CD4-positive, alpha-beta T cell (primary cell): ENCODE results near the gene SPATA9. TPM values are rescaled to one million over a fixed set of nuclear protein-coding genes. Genes with fewer than 3 reads are reported as not detected.
"Not testable (repeated sequence)": the region's sequence is repeated elsewhere in the genome, so short reads cannot be mapped to it uniquely, and the experiment has no call there.

ENCODE experiments used
- ATAC-seq: fragments of 200-7000 bp; cut with Tn5 transposase; one replicate; pipeline ENCODE4 v1.10.0; 2022; ENCODE audit warnings: mild to moderate bottlenecking; ENCODE audit not compliant: poor library complexity
- CTCF ChIA-PET: fragments of 350-600 bp; sonication (Branson Sonifier 250); formaldehyde crosslinking; loops from one replicate; lab custom pipeline; 2021; ENCODE audit warnings: antibody characterized with exemption, inconsistent platforms; lab: Charles Lee
- POLR2A ChIA-PET: fragments of 350-600 bp; sonication (Branson Sonifier 250); formaldehyde crosslinking; loops from one replicate; lab custom pipeline; 2021; ENCODE audit warnings: antibody characterized with exemption, inconsistent platforms; lab: Charles Lee
- DNase-seq, 14 experiments: peaks; one replicate each; pipeline ENCODE4 v3.0.0-alpha.2; 2013 to 2020; ENCODE audit warnings: mixed read lengths in 2 of 14
- H3K27ac ChIP-seq, 2 donors: one replicate each; pipeline versions ENCODE4 v1.5.1 to v1.7.0; 2013; ENCODE audit warnings: low read length in 2 of 2, low read depth in 1 of 2, mild to moderate bottlenecking in 1 of 2
- H3K27me3 ChIP-seq, 2 experiments: 1 replicate in 1 of 2; 2 replicates in 1 of 2; pipeline versions ENCODE4 v1.6.1 to v1.7.0; 2013; ENCODE audit warnings: low read length in 2 of 2, control low read depth in 1 of 2, mild to moderate bottlenecking in 1 of 2, moderate library complexity in 1 of 2; ENCODE audit not compliant: insufficient read depth in 2 of 2, control insufficient read depth in 1 of 2
- H3K36me3 ChIP-seq: one replicate; pipeline ENCODE4 v1.6.1; 2013; ENCODE audit warnings: low read length, control low read depth; ENCODE audit not compliant: insufficient read depth
- H3K4me1 ChIP-seq: one replicate; pipeline ENCODE4 v1.6.1; 2013; ENCODE audit warnings: low read length, control low read depth; ENCODE audit not compliant: insufficient read depth
- H3K4me3 ChIP-seq: one replicate; pipeline ENCODE4 v1.5.1; 2013; ENCODE audit warnings: mild to moderate bottlenecking, low read length, moderate library complexity
- H3K9me3 ChIP-seq, 2 experiments: 1 replicate in 1 of 2; 2 replicates in 1 of 2; pipeline versions ENCODE4 v1.6.1 to v1.7.0; 2013; ENCODE audit warnings: low read length in 2 of 2, mild to moderate bottlenecking in 2 of 2, control low read depth in 1 of 2, moderate library complexity in 1 of 2; ENCODE audit not compliant: control insufficient read depth in 1 of 2, insufficient read depth in 1 of 2
- H3K27ac Mint-ChIP-seq: one replicate; pipeline ENCODE4 v1.8.0; 2020; ENCODE audit warnings: mixed read lengths
- H3K27me3 Mint-ChIP-seq: one replicate; pipeline ENCODE4 v1.8.0; 2021; ENCODE audit warnings: mixed read lengths
- H3K36me3 Mint-ChIP-seq: one replicate; pipeline ENCODE4 v1.8.0; 2021; ENCODE audit warnings: low read depth, mixed read lengths
- H3K4me1 Mint-ChIP-seq: one replicate; pipeline ENCODE4 v1.8.0; 2021; ENCODE audit warnings: low read depth, mixed read lengths
- H3K4me3 Mint-ChIP-seq: one replicate; pipeline ENCODE4 v1.8.0; 2020; ENCODE audit warnings: mild to moderate bottlenecking, mixed read lengths
- H3K9me3 Mint-ChIP-seq: one replicate; pipeline ENCODE4 v1.8.0; 2020; ENCODE audit warnings: mixed read lengths
- intact Hi-C, 2 experiments: fragments of 100-400 bp; cut with DNase I in 1 of 2; cut with micrococcal nuclease in 1 of 2; formaldehyde crosslinking; loops; one replicate each; pipeline versions ENCODE4 v1.15.1 to v1.9.0; 2023 to 2025; cut with DNase I, micrococcal nuclease
- total RNA-seq, 174 experiments: library from RNA in 2 of 174; stranded (reverse) in 2 of 174; gene quantifications; one replicate each; pipeline ENCODE4 v1.2.3 and lab custom pipeline; 2021 to 2026
- TF ChIP-seq, protein P1 (sequence below): fragments of 200-600 bp; IDR thresholded peaks from one replicate; pipeline ENCODE4 v1.8.0; 2022; ENCODE audit warnings: antibody characterized with exemption, mild to moderate bottlenecking

SPATA9 gene
- total RNA-seq, 2 experiments from 2014 or later, result not detected

DNA sequence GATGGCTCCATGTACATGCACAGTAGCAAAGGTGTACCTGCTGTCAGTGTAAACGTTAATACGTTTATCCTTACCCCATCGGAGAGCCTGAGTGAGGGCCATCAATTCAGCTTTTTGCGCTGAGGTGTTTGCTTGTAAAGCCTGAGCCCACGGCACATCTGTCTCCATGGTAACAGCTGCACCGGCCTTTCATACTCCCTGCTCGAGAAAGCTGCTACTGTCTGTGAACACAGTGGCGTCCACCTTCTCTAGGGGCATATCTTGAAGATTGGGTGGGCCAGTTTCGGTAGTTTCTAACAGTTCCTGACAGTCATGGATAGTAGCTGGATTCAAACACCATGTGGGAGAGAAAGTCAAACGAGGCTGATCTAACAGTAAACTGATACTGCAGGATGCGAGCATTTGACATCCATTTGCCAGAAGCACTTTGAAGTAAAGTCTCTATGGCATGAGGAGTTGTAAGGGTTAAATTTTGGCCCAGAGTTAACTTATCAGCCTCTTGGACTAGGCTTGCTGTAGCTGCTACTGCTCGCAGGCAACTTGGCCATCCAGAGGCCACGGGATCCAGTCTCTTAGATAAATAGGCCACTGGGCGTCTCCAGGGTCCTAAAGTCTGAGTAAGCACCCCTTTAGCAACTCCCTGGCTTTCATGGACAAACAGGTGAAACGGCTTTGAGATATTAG, 27.3 kb upstream of the SPATA9 start:
- intact Hi-C loops, result no loop called here
- no peaks in the 10 kb centered on the region for H3K4me1 Mint-ChIP-seq

DNA sequence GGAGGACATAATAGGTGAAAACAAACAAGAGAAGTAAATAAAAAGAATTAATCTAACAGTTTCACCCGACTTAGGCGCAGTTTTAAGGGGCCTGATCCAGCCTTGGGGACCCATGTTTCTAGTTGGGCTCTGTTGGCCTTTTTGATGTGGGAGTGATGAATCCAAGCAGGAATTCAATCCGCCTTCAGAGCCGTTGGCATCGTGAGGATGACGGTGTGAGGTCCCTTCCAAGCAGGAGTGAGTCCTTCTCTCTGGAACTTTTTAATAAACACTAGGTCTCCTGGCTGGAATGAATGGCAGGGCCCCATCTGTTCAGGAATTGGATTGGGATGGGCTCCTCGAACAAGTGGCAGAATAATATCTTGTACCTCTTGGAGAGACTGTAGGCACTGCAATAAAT, 26.1 kb upstream of the SPATA9 start:
- DNase-seq (no peak), ATAC-seq (no peak)
- Histone ChIP-seq H3K9me3 (no peaks in the 10 kb centered on the region), H3K27ac (no peak overlapping the region), H3K36me3 (no peaks in the 10 kb centered on the region), H3K27me3 (no peaks in the 10 kb centered on the region), H3K4me1 (no peaks in the 10 kb centered on the region), H3K4me3 (no peak overlapping the region)
- no peaks in the 10 kb centered on the region for H3K9me3 Mint-ChIP-seq
- no peaks in the 10 kb centered on the region for H3K36me3 Mint-ChIP-seq
- ChIA-PET POLR2A (no interaction called here), CTCF (interaction anchor here (0.9 kb wide), 1 partner anchor 9 kb away, joined by 3 read pairs; no protein-coding TSS in a partner anchor)
- no peaks in the 10 kb centered on the region for H3K27me3 Mint-ChIP-seq
- no peaks in the 10 kb centered on the region for H3K4me1 Mint-ChIP-seq
- no peak overlapping the region for H3K27ac Mint-ChIP-seq
- intact Hi-C loops, result no loop called here
- H3K4me3 Mint-ChIP-seq, result no peak overlapping the region
- TF ChIP-seq, protein P1, sequence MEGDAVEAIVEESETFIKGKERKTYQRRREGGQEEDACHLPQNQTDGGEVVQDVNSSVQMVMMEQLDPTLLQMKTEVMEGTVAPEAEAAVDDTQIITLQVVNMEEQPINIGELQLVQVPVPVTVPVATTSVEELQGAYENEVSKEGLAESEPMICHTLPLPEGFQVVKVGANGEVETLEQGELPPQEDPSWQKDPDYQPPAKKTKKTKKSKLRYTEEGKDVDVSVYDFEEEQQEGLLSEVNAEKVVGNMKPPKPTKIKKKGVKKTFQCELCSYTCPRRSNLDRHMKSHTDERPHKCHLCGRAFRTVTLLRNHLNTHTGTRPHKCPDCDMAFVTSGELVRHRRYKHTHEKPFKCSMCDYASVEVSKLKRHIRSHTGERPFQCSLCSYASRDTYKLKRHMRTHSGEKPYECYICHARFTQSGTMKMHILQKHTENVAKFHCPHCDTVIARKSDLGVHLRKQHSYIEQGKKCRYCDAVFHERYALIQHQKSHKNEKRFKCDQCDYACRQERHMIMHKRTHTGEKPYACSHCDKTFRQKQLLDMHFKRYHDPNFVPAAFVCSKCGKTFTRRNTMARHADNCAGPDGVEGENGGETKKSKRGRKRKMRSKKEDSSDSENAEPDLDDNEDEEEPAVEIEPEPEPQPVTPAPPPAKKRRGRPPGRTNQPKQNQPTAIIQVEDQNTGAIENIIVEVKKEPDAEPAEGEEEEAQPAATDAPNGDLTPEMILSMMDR, result no peak

More for the DNA sequence above, 27.3 kb upstream of the SPATA9 start:
- ATAC-seq (no peak), DNase-seq (no peak)
- no peaks in the 10 kb centered on the region for H3K9me3 Mint-ChIP-seq
- no peaks in the 10 kb centered on the region for H3K36me3 Mint-ChIP-seq
- POLR2A ChIA-PET, result no interaction called here
- H3K27ac ChIP-seq, result no peak overlapping the region
- H3K27ac Mint-ChIP-seq, result no peak overlapping the region
- H3K36me3 ChIP-seq, result no peaks in the 10 kb centered on the region
- H3K4me1 ChIP-seq, result no peaks in the 10 kb centered on the region
- H3K27me3 ChIP-seq, result no peaks in the 10 kb centered on the region
- TF ChIP-seq, protein P1, result no peak
- no peak overlapping the region for H3K4me3 Mint-ChIP-seq
- H3K9me3 ChIP-seq, result no peaks in the 10 kb centered on the region
- H3K4me3 ChIP-seq, result no peak overlapping the region
- CTCF ChIA-PET, result no interaction called here
- no peaks in the 10 kb centered on the region for H3K27me3 Mint-ChIP-seq

DNA sequence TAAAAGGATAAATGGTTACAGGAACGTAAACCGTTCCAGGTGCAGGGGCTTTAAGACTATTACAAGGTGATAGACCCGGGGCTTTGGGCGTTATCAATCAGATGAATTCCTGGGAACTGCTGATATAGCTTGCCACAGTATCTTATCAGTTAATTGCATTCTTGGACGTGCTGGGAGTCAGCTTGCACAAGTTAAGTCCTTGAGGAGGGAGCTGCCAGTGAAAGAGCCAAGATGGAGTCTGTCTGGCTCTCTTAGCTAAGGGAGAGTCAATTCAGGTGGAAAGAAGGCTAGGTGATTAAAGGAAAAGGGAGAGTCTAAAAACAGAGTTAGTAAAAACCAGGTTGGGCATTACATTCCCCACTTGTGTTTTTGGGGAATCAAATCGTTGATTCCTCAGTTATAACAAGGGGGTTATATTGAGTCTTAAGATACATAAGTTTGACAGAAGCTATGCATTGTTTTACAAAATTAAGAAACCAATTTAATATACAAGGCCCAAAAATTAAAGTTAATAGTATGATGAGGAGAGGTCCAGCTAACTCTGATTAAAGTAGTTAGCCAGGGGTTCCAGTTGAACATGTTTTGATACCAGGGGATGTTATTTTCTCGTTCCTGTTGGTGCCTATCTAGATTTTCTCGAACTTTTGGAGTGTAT, 24.9 kb upstream of the SPATA9 start:
- DNase-seq, H3K36me3 ChIP-seq, H3K4me1 Mint-ChIP-seq, POLR2A ChIA-PET, H3K27me3 ChIP-seq, ATAC-seq, H3K4me1 ChIP-seq, intact Hi-C loops, H3K4me3 ChIP-seq, H3K9me3 ChIP-seq, H3K4me3 Mint-ChIP-seq, H3K9me3 Mint-ChIP-seq, H3K27ac Mint-ChIP-seq, H3K27me3 Mint-ChIP-seq, H3K27ac ChIP-seq, CTCF ChIA-PET, H3K36me3 Mint-ChIP-seq: not testable (repeated sequence)
